Liver (tissue), 9 donors: ENCODE data around the gene UBTD1. TPM values are rescaled to one million over a fixed set of nuclear protein-coding genes. Genes with fewer than 3 reads are reported as not detected.

Source experiments
- DNase-seq: peaks from one replicate; pipeline ENCODE4 v3.0.0-alpha.2; 2017; ENCODE audit warnings: low spot score
- H3K27ac ChIP-seq, 2 donors: one replicate each; pipeline ENCODE4 v1.7.0; 2013; ENCODE audit warnings: inconsistent platforms in 2 of 2, low read length in 2 of 2, control low read depth in 1 of 2, low read depth in 1 of 2, mild to moderate bottlenecking in 1 of 2
- H3K27me3 ChIP-seq, 4 donors: one replicate each; pipeline versions ENCODE4 v1.6.1 to v1.7.0; 2013; ENCODE audit warnings: low read length in 3 of 4, inconsistent platforms in 1 of 4, mild to moderate bottlenecking in 1 of 4, moderate library complexity in 1 of 4; ENCODE audit not compliant: control insufficient read depth in 4 of 4, insufficient read depth in 4 of 4
- H3K36me3 ChIP-seq, 4 donors: one replicate each; pipeline versions ENCODE4 v1.6.1 to v1.7.0; 2013; ENCODE audit warnings: low read length in 3 of 4, mild to moderate bottlenecking in 3 of 4, low read depth in 1 of 4, moderate library complexity in 1 of 4; ENCODE audit not compliant: control insufficient read depth in 4 of 4, insufficient read depth in 3 of 4
- H3K4me1 ChIP-seq, 4 donors: one replicate each; pipeline versions ENCODE4 v1.6.1 to v1.7.0; 2013; ENCODE audit warnings: low read length in 3 of 4, mild to moderate bottlenecking in 3 of 4, moderate library complexity in 1 of 4; ENCODE audit not compliant: control insufficient read depth in 4 of 4, insufficient read depth in 4 of 4
- H3K4me3 ChIP-seq, 3 donors: one replicate each; pipeline versions ENCODE4 v1.6.1 to v1.7.0; 2013; ENCODE audit warnings: low read length in 3 of 3, control low read depth in 1 of 3, low read depth in 1 of 3, mild to moderate bottlenecking in 1 of 3
- H3K9ac ChIP-seq, 2 donors: one replicate each; pipeline ENCODE4 v1.7.0; 2013; ENCODE audit warnings: low read length in 2 of 2, mild to moderate bottlenecking in 2 of 2, moderate library complexity in 2 of 2, control low read depth in 1 of 2, low read depth in 1 of 2
- H3K9me3 ChIP-seq, 4 donors: one replicate each; pipeline versions ENCODE4 v1.6.1 to v1.7.0; 2013; ENCODE audit warnings: low read length in 3 of 4; ENCODE audit not compliant: control insufficient read depth in 4 of 4
- EGR1 ChIP-seq, 2 donors: IDR thresholded peaks; 2 replicates each; pipeline ENCODE4 v1.6.1; 2016 to 2018; ENCODE audit warnings: antibody characterized with exemption in 2 of 2, low read depth in 2 of 2
- FOXA1 ChIP-seq: IDR thresholded peaks from 2 replicates; pipeline ENCODE4 v1.6.1; 2016; ENCODE audit warnings: antibody characterized with exemption
- FOXA2 ChIP-seq: IDR thresholded peaks from 2 replicates; pipeline ENCODE4 v1.6.1; 2016; ENCODE audit warnings: antibody characterized with exemption
- GABPA ChIP-seq, 2 donors: IDR thresholded peaks in 1 of 2; conservative IDR thresholded peaks in 1 of 2; 2 replicates each; pipeline ENCODE4 v1.6.1; 2016; ENCODE audit warnings: antibody characterized with exemption in 2 of 2, mild to moderate bottlenecking in 1 of 2, moderate library complexity in 1 of 2
- HNF4A ChIP-seq, 2 donors: conservative IDR thresholded peaks; 2 replicates each; pipeline ENCODE4 v1.6.1; 2016; ENCODE audit warnings: antibody characterized with exemption in 2 of 2, mild to moderate bottlenecking in 2 of 2
- JUND ChIP-seq, 2 donors: IDR thresholded peaks; 2 replicates each; pipeline ENCODE4 v1.6.1; 2016; ENCODE audit warnings: antibody characterized with exemption in 2 of 2
- NR2F2 ChIP-seq: IDR thresholded peaks from 2 replicates; pipeline ENCODE4 v1.6.1; 2016; ENCODE audit warnings: antibody characterized with exemption
- RAD21 ChIP-seq, 2 donors: IDR thresholded peaks; 2 replicates each; pipeline ENCODE4 v1.6.1; 2016; ENCODE audit warnings: antibody characterized with exemption in 2 of 2, mild to moderate bottlenecking in 2 of 2
- RXRA ChIP-seq, 2 donors: IDR thresholded peaks; 2 replicates each; pipeline ENCODE4 v1.6.1; 2017 to 2018; ENCODE audit warnings: antibody characterized with exemption in 2 of 2, mild to moderate bottlenecking in 1 of 2
- SP1 ChIP-seq: IDR thresholded peaks from 2 replicates; pipeline ENCODE4 v1.6.1; 2018; ENCODE audit warnings: antibody characterized with exemption, mild to moderate bottlenecking
- TAF1 ChIP-seq: conservative IDR thresholded peaks from 2 replicates; pipeline ENCODE4 v1.6.1; 2016; ENCODE audit warnings: antibody characterized with exemption, mild to moderate bottlenecking
- YY1 ChIP-seq: IDR thresholded peaks from 2 replicates; pipeline ENCODE4 v1.6.1; 2016; ENCODE audit warnings: antibody characterized with exemption, mild to moderate bottlenecking
- WGBS: extraction: QIAGEN DNeasy Blood & Tissue Kit; methylation state at CpG from one replicate; pipeline ENCODE4 v1.1.7; 2013; 5-methylcytosine and 5-hydroxymethylcytosine counted together
- polyA plus RNA-seq, 2 donors: library from polyadenylated mRNA; stranded (reverse) in 1 of 2; unstranded in 1 of 2; fragments of 200-250 nt in 1 of 2; fragments of >200 nt in 1 of 2; fragmentation: Nextera tagmentation in 1 of 2; extraction: Ambion mirVana in 1 of 2; gene quantifications; one replicate each; pipeline versions ENCODE4 v1.2.1 to v1.2.3, GENCODE V29; 2013 to 2015
- total RNA-seq, 2 donors: library from RNA; depleted of rRNA; stranded (reverse); fragments of >200 nt; gene quantifications; one replicate each; pipeline ENCODE4 v1.2.3, GENCODE V29; 2014
- TF ChIP-seq, protein P1 (sequence below): IDR thresholded peaks from 2 replicates; pipeline ENCODE4 v1.6.1; 2016; ENCODE audit warnings: antibody characterized with exemption
- TF ChIP-seq, protein P2 (sequence below): IDR thresholded peaks from 2 replicates; pipeline ENCODE4 v1.6.1; 2016; ENCODE audit warnings: antibody characterized with exemption
- TF ChIP-seq, protein P3 (sequence below): IDR thresholded peaks from 2 replicates; pipeline ENCODE4 v1.6.1; 2016; ENCODE audit warnings: antibody characterized with exemption, mild to moderate bottlenecking
- TF ChIP-seq, protein P4 (sequence below): fragments of 150-350 bp; IDR thresholded peaks from 2 replicates; pipeline ENCODE4 v1.5.1; 2017; ENCODE audit warnings: improper control_type of control experiment, low read depth, low read length; ENCODE audit not compliant: missing input control
- TF ChIP-seq, protein P5 (sequence below): IDR thresholded peaks from 2 replicates; pipeline ENCODE4 v1.6.1; 2016; ENCODE audit warnings: antibody characterized with exemption
- donor health status: healthy.
- donor health status: healthy.
- donor health status: healthy.
- donor health status: healthy.
- donor health status: healthy.

UBTD1 gene
- total and polyA plus RNA-seq, 4 donors = 2.7 to 11.0 (median 9.3) TPM

DNA sequence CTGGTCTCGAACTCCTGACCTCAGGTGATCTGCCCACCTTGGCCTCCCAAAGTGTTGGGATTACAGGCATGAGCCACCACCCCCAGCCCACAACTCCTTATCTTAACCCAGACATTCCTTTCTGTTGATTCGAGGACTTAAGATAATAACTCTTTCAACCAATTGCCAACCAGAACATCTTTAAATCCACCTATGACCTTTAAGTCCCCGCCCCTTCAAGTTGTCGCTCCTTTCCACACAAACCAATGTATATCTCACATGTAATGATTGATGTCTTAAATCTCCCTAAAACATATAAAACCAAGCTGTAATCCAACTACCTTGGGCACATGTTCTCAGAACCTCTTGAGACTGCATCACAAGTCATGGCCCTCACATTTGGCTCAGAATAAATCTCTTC is 66.1 kb downstream of the UBTD1 start:
- DNase-seq = no peak
- Histone ChIP-seq H3K27ac (no peak overlapping the region), H3K27me3 (no peaks in the 10 kb centered on the region), H3K9me3 (no peaks in the 10 kb centered on the region), H3K4me1 (peaks cover 0 to 1% (median 0%) of the 10 kb centered on the region in 4 donors), H3K4me3 (no peak overlapping the region), H3K36me3 (peaks cover 0 to 7% (median 2%) of the 10 kb centered on the region in 4 donors), H3K9ac (no peak overlapping the region)
- WGBS = 95% methylated on average over 4 of the region's 4 CpGs
- TF ChIP-seq, protein P1, sequence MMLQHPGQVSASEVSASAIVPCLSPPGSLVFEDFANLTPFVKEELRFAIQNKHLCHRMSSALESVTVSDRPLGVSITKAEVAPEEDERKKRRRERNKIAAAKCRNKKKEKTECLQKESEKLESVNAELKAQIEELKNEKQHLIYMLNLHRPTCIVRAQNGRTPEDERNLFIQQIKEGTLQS = no peak
- TF ChIP-seq FOXA2 (no peak), RAD21 (IDR thresholded peaks at IDR 0.05) (no peak)

DNA sequence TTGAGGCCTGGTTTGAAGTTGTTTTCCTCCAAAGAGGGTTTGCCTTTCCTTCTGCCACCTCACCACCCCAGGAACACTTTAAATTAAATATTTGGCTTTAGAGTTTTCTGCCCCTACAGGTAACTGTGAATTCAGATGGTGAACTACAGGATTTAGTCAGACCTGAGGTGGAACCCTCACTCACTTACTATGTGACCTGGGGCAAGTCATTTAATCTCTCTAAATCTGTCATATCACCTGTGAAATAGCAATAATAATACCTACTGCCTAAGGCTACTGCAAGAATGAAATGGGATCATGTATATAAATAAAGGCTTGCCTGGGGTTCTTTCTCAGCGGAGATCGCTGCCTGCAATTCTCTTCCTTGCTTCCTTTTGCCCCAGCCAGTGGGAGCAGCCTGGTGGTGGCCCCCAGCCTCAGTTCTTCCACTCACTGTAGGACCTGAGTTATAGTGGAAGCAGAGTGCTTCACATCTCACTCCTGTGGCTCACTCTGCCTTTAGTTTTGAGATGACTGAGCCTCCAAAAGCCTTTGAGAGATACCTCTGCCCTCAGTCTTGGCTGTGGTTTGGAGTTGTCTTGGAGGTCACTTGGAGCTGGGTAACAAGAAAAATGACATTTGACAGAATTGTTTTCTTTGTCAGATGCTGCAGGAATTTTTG is 67.7 kb downstream of the UBTD1 start:
- DNase-seq = no peak
- Histone ChIP-seq H3K4me1 (no peaks in the 10 kb centered on the region), H3K27me3 (no peaks in the 10 kb centered on the region), H3K4me3 (no peak overlapping the region), H3K27ac (no peak overlapping the region), H3K9me3 (no peaks in the 10 kb centered on the region), H3K9ac (no peak overlapping the region), H3K36me3 (peaks cover 0 to 11% (median 5%) of the 10 kb centered on the region in 4 donors)
- WGBS = 98% methylated on average over 2 of the region's 2 CpGs
- TF ChIP-seq HNF4A (conservative IDR thresholded peaks at IDR 0.05) (no peak), TAF1 (no peak), SP1 (no peak), EGR1 (IDR thresholded peaks at IDR 0.05; ENCODE audit: low read depth in 2 of 2) (no peak), NR2F2 (no peak)

DNA sequence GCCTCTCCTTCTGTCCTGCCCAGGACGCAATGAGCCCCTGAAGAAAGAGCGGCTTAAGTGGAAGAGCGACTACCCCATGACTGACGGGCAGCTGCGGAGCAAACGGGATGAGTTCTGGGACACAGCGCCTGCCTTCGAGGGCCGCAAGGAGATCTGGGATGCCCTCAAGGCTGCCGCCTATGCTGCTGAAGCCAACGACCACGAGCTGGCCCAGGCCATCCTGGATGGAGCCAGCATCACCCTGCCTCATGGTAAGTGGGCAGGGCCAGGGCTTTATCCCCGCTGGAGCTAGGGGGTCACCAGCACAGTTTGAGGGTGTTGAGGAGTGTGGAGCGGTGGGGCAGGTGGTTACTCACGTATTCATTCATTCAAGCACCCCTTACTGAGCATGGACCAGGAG is 69.2 kb downstream of the UBTD1 start:
- Histone ChIP-seq H3K9me3 (no peaks in the 10 kb centered on the region), H3K36me3 (peaks cover 0 to 11% (median 5%) of the 10 kb centered on the region in 4 donors), H3K9ac (no peak overlapping the region), H3K4me3 (no peak overlapping the region), H3K27me3 (no peaks in the 10 kb centered on the region), H3K4me1 (peaks cover 3 to 9% (median 6%) of the 10 kb centered on the region in 4 donors), H3K27ac (no peak overlapping the region)
- WGBS = 95% methylated on average over 15 of the region's 15 CpGs
- no peak for DNase-seq
- TF ChIP-seq YY1 = no peak
- no peak for TF ChIP-seq JUND (IDR thresholded peaks at IDR 0.05)
- TF ChIP-seq, protein P2, sequence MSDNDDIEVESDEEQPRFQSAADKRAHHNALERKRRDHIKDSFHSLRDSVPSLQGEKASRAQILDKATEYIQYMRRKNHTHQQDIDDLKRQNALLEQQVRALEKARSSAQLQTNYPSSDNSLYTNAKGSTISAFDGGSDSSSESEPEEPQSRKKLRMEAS = no peak
- TF ChIP-seq TAF1 = no peak
- no peak for TF ChIP-seq HNF4A (conservative IDR thresholded peaks at IDR 0.05)
- TF ChIP-seq RAD21 (IDR thresholded peaks at IDR 0.05) = no peak
- TF ChIP-seq, protein P3, sequence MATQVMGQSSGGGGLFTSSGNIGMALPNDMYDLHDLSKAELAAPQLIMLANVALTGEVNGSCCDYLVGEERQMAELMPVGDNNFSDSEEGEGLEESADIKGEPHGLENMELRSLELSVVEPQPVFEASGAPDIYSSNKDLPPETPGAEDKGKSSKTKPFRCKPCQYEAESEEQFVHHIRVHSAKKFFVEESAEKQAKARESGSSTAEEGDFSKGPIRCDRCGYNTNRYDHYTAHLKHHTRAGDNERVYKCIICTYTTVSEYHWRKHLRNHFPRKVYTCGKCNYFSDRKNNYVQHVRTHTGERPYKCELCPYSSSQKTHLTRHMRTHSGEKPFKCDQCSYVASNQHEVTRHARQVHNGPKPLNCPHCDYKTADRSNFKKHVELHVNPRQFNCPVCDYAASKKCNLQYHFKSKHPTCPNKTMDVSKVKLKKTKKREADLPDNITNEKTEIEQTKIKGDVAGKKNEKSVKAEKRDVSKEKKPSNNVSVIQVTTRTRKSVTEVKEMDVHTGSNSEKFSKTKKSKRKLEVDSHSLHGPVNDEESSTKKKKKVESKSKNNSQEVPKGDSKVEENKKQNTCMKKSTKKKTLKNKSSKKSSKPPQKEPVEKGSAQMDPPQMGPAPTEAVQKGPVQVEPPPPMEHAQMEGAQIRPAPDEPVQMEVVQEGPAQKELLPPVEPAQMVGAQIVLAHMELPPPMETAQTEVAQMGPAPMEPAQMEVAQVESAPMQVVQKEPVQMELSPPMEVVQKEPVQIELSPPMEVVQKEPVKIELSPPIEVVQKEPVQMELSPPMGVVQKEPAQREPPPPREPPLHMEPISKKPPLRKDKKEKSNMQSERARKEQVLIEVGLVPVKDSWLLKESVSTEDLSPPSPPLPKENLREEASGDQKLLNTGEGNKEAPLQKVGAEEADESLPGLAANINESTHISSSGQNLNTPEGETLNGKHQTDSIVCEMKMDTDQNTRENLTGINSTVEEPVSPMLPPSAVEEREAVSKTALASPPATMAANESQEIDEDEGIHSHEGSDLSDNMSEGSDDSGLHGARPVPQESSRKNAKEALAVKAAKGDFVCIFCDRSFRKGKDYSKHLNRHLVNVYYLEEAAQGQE = no peak
- TF ChIP-seq GABPA (IDR thresholded peaks at IDR 0.05 in 1 of 2, conservative IDR thresholded peaks at IDR 0.05 in 1 of 2) = no peak
- TF ChIP-seq, protein P4, sequence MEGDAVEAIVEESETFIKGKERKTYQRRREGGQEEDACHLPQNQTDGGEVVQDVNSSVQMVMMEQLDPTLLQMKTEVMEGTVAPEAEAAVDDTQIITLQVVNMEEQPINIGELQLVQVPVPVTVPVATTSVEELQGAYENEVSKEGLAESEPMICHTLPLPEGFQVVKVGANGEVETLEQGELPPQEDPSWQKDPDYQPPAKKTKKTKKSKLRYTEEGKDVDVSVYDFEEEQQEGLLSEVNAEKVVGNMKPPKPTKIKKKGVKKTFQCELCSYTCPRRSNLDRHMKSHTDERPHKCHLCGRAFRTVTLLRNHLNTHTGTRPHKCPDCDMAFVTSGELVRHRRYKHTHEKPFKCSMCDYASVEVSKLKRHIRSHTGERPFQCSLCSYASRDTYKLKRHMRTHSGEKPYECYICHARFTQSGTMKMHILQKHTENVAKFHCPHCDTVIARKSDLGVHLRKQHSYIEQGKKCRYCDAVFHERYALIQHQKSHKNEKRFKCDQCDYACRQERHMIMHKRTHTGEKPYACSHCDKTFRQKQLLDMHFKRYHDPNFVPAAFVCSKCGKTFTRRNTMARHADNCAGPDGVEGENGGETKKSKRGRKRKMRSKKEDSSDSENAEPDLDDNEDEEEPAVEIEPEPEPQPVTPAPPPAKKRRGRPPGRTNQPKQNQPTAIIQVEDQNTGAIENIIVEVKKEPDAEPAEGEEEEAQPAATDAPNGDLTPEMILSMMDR = no peak
- no peak for TF ChIP-seq FOXA1
- TF ChIP-seq, protein P5, sequence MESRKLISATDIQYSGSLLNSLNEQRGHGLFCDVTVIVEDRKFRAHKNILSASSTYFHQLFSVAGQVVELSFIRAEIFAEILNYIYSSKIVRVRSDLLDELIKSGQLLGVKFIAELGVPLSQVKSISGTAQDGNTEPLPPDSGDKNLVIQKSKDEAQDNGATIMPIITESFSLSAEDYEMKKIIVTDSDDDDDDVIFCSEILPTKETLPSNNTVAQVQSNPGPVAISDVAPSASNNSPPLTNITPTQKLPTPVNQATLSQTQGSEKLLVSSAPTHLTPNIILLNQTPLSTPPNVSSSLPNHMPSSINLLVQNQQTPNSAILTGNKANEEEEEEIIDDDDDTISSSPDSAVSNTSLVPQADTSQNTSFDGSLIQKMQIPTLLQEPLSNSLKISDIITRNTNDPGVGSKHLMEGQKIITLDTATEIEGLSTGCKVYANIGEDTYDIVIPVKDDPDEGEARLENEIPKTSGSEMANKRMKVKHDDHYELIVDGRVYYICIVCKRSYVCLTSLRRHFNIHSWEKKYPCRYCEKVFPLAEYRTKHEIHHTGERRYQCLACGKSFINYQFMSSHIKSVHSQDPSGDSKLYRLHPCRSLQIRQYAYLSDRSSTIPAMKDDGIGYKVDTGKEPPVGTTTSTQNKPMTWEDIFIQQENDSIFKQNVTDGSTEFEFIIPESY = no peak
- TF ChIP-seq, protein P1 = no peak
- TF ChIP-seq SP1 = no peak
- no peak for TF ChIP-seq RXRA (IDR thresholded peaks at IDR 0.05)
